Right renal cortex interstitium (tissue), 3 donors: ENCODE data around the gene CALY. TPM values are rescaled to one million over a fixed set of nuclear protein-coding genes. Genes with fewer than 3 reads are reported as not detected.
A peak's percentile ranks its signal among the peaks of the same experiment; 100 is the strongest.

Experiments
- DNase-seq, 3 donors: peaks; one replicate each; pipeline ENCODE4 v3.0.0-alpha.2; 2013; ENCODE audit warnings: low read depth in 3 of 3, low spot score in 2 of 3
- polyA plus RNA-seq, 3 donors: library from polyadenylated mRNA; unstranded; fragments of 120-200 nt; gene quantifications; one replicate each; pipeline ENCODE4 v1.2.1, GENCODE V29; 2013; ENCODE audit not compliant: insufficient read length in 3 of 3

CALY gene
- polyA plus RNA-seq, 3 donors = not detected

DNA sequence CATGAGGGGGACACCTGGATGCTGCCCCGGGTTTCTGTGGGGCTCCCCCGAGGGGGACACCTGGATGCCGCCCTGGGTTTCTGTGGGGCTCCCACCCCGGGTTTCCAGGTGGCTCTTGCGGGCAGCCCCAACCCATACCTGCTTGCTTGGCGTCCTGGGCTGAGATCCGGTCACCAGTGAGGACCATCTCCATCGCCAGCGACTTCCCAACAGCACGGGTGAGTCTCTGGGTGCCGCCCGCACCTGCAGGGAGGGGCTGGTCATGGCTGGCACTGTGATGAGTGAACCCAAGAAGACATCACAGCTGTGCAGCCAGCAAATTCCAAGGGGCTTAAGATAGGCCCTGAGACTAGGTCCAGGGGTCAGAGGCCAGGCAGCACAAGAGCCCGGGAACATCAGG lies 30.1 kb upstream of the CALY start:
- DNase-seq = no peak

DNA sequence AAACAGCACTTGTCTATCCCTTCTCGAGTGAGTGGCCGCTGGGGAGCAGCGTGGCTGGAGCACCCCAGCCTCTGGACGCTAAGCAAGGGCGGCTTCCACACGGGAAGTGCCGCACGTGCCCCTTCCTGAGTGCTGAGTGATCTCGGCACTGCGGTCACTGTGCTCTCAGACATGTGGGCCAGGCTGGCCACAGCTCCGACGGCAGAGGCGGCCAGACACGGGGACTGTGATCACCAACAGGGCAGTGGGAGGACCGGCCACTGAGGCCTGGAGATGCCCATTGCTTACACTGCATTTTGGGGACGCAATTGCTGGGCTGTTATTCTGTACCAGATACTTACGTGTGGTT lies 29.4 kb upstream of the CALY start:
- no peak for DNase-seq

DNA sequence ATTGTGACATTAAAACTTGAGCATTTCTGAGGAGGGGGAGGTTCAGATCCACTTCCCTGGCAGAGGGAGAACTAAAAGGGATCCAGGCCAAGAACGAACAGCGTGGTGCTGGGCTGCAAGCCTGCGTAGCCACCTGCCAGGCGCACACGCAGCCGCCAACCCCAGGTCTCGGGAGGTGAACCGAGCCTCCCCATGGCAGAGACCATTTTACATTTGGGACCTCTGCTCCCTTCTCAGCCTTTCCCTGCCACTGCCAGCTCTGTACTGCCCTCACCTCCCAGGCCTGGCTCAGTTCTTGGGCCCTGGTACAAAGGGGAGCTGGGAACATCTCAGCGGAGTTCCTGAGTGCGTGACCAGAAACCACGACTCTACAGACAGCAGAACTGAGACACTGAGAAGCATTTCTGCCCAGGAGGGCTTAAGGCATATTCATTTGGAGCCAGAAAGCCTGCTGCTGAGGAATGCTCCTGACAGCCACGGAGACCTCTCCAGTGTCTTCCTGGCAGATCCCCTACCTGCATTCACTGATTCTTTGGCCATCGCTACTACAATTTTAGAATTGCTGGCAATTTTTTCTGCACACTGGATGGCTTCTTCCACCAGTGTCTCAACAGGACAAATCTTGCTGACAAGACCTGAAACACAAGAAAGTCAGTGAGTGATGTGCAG lies 28.9 kb upstream of the CALY start:
- DNase-seq = no peak

DNA sequence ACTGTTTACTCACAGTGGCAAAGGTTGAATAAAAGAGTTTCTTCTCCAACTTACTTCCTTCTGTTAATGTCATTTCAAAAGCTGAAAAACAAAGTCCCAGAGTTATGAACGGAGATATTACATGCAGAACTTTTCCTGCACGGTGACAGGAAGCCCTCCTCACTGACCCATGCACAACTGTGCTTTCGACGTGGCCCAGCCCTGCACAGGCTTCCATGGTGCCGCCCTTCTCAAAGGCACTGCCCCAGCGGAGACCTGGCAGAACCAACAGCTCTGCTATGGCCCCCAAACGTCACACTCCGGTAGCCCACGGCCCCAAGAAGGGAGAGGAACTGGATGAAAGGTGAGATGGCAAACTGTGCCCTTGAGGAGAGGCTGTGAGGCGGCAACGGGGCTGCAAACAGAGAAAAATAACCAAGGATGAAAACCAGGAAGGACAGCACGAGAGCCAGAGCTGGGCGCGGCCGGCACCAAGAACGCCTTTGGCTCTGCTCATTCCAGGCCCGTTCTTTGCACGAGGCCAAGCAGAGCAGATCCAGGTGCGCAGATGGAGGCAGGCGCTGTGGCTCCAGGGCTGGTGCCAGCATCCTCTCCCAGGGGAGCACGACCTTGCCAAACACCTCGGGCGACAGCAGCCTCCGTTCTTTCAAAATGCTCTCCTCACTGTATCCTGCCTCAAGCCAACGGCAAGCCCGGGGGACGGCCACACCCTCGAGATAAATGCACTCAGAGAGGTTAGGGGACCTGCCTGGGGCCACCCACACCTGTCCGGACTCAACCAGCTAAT lies 28.1 kb upstream of the CALY start:
- DNase-seq = no peak

DNA sequence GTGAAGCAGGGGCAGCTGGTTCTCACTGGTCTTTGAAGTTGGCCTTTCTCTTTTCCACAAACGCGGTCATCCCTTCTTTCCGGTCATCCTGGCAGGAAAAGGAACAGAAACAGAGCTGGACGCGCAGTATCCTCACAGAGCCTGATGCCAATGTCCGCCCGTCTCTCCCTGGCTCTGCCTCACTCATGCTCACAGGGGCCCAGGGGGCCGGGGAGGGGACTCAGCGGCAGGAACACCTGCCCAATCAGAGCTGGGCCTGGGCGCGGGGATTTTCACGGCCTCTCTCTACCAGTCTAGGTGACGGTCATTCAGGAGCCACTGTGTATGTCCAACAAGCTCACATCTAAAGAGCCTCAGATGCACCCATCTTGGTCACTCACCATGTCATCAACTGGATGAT lies 26.1 kb upstream of the CALY start:
- DNase-seq = no peak

DNA sequence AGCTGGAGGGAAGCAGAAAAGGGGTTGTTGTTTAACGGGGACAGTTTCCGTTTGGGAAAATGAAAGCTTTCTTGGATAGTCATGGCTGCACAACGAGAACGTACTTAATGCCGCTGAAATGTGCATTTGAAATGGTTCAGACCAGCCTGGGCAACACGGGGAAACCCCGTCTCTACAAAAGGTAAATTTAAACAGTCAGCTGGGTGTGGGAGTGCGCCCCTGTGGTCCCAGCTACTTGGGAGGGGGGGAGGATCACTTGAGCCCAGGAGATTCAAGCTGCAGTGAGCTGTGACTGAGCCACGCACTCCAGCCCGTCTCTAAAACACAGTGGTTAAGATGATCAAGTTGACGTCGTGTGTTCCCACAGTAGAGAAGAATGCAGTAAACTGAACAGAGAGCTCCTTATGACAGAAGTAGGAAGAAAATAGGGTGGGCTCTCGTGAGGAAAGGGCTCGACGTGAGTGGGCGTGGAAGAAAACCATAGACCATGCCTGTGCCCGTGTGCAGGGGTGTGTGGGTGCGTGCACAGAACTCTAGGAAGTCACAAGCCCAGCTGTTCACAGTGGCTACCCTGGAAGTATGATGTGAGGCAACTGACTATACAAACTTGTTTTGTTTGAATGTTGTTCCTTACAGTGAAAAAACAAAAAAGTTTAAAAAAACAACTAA lies 25.2 kb upstream of the CALY start:
- no peak for DNase-seq

DNA sequence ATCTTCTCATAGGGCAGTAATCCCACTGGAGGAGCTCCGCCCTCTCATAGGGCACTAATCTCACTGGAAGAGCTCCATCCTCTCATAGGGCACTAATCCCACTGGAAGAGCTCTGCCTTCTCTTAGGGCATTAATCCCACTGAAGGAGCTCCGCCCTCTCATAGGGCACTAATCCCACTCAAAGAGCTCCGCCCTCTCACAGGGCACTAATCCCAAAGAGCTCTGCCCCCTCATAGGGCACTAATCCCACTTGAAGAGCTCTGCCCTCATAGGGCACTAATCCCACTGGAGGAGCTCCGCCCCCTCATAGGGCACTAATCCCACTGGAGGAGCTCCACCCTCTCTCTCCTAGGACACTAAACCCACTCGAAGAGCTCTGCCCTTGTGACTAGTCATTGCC lies 24.5 kb upstream of the CALY start:
- DNase-seq = no peak

DNA sequence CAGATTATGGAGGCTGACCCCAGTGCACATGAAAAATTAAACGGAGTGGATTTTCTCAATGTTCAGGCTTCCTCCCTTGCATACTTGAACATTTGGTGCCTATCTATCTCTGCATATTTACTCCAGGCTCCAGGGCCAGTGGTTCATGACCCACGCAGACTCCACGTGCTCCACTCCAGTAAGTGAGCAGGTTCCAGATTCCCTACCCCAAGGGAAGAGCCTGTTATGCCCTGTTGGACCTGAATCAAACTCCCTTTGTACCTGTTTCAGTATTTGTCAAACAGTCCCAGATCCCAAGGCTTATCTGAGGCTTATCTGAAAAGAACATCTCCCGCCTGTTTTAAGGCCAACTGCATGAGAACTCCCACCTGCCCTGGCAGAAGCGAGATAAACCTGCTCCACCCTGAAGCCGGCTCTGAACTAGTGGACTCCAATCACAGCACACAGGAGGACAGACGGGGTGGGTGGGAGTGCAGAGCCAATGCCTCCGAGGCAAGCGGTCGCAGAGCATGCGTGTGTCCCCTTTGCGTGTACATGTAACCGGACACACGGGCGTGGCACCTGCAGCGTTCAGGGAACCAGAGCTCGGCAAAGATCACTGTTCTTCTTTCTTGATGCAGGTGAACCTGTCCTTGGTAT lies 23.4 kb upstream of the CALY start:
- DNase-seq = no peak

DNA sequence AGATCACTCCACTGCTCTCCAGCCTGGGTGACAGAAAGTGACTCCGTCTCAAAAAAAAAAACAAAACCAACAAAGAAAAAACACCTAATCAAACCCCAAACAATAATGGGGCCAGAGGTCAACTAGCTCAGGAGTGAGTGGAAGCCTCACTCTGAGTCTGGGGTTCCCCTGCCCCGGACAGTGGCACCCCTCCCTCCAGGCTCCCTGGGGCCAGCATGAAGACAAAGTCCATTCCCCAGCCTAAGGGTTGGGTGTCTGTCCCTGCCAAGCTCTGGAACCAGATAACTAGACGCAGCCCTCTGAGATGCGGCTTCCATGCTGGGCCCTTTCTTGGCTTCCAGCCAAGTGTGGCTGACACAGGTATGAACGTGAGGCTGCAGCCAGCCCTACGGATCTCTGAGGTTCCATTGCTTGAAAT lies 22.9 kb upstream of the CALY start:
- no peak for DNase-seq

DNA sequence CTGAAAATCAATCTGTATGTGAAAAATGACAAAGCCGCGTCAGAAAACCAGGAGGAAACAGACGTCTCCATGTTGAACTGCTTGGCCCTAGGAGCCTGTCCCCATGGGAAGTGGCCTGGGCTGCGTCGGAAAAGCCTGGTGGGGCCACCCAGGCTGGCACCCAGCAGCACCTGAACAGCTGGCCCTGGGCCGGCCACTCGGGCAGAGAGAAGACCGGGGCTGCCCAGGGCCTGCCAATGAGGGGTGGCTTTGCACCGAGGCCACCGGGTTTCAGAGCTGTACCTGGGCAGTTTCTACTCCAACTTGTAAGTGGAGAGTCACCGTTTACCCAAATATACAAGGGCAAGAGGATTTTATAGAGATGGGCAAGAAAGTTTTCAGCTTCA lies 22.2 kb upstream of the CALY start:
- no peak for DNase-seq

DNA sequence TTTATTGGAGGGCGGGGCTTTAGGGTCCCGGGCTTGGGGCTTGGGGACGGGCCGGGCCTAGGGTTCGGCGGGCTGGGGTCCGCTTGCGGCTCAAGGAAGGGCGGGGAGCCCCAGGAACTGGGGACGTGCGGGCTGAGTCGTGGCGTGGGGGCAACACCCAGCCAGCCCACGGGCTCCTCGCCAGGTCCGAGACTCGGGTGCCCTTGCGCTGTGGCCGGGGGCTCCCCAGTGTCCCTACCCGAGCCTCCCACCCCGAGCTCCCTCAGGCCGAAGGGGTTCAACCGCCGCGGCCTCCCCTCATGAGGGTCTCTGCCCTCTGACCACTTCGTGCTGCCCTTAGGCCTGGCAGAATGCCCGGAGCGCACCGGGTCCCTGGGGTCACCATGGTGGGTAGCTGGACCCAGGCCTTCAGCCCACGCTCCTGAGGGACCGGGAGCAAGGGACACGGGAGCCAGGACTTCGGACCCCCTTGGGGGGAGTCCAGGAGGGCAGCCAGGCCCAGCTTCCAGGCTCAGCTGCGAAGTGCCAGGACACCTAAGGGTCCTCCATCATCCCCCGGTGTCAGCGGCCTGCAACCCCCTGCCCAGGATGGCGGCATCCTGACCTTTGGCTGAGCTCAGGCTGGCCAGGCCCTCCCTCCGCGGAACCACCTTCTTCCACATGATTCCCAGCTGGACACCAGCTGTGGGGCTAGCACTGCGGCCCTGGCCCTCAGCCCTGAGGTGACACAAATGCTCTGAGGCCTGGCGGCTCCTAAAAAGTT lies 21.6 kb upstream of the CALY start:
- no peak for DNase-seq

DNA sequence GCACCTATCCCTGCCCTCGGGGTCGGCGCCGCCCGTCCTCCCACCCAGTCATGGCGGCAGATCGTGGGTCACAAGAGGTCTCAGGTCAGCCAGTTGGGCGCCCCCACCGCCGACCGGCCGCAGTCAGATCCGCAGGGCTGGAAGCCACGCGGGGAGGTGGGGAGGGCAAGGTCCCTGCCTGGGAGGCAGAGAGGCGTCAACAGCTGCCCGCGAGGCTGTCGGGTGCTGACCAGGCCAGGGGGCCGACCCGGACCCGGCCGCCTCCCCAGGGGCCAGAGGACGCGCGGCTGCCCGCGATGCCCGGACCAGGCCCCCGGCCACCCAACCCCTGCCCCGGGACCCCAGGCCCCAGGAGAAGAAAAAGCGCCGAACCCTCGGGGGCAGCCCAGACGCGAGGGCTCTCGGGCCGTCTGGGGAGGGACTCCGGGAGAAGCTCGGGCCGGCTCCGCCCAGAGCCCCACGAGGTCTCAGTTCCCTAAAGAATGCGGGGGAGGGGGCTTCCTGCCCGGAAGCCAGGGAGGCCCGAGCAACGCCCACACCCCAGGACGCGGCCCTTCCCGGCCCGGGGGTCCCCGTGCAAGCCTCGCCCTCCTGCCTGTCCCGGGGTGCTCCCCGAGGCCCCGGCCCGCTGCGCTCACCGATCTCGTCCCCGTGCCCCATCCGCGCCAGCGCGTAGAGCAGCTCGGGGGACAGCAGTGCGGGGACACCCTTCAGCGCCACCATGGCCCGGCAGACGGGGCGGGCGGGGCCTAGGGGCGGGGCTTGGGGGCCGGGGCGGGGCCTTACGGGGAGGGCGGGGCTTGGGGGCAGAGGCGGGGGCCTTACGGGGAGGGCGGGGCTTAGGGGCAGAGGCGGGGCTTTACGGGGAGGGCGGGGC lies 20.8 kb upstream of the CALY start, which contains the start of gene FUOM:
Gene FUOM (minus strand): TSS at position 735 of the 877 bp plus-strand sequence. CDS start 12 bp downstream, at position 723.
- peak in 1 of 3 donors; percentile 71 for DNase-seq

DNA sequence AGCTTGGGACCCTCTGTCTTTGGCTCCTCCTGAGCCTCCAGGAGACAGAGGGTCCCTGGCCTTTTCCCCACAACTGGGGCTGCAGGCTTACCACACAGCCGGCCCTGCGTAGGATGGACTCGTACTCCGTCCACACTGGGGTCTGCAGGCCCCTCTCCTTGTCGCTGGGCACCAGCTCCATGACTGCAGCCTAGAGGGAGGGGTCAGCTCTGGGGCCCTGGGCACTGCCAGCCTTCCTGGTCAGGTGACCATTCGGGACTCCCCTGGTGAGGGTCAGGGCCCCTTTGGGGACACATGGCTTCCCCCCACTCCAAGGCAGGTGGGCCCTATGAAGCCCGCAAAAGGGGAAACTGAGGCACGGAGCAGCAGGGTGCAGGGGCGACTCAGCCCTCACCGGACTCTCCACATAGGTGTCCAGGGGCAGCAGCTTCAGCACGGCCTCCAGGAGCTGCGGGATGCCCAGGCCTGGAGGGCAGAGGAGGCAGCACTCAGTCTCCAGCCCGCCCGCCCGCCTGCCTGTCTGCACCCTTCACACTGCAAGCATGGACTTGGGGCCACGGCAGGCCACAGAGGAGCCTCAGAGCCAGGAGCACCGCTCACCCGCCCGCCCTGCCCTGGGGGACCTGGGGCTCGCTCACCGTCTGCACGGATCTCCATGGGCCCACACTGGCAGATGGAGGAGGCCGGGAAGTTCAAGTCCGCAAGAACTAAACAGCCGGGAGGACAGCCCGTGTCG lies 20.0 kb upstream of the CALY start:
- DNase-seq = no peak

DNA sequence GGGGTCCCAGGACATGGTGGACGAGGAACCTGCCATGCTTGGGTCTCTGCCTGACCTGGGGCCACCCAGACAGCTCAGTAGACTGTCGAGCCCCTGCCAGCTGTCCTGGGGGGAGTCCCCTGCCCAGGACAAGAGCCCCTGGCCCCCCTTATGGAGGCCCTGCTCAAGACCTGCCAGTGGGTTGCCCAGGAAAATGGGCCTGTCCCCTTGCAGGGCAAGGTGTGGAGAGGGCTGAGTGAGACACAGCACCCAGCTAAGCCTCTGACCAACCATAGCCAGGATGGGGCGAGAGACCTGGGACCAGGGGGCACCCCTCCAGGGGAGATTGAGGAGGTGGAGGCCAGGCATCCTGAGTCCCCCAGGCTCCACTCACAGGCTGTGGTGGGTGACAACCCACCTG lies 19.3 kb upstream of the CALY start:
- DNase-seq = no peak

DNA sequence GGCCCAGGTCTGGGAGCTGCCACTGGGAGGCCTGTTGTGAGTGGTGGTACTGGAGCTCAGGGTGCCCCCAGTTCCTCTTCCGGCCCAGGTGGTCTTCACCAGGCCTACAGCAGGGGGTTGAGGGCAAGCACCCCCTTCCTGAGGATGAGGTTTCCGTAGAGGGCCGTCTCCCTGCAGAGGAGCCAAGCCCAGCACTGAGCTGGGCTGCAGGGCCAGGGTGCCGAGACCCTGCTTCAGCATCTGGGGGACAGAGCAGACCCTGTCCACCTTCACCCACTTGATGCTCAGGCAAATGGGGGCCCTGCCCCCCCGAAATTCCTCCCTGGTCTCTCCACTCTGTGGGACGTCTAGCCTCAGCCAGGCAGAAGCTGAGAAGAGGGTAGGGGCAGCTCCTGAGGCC lies 18.6 kb upstream of the CALY start:
- DNase-seq = no peak

DNA sequence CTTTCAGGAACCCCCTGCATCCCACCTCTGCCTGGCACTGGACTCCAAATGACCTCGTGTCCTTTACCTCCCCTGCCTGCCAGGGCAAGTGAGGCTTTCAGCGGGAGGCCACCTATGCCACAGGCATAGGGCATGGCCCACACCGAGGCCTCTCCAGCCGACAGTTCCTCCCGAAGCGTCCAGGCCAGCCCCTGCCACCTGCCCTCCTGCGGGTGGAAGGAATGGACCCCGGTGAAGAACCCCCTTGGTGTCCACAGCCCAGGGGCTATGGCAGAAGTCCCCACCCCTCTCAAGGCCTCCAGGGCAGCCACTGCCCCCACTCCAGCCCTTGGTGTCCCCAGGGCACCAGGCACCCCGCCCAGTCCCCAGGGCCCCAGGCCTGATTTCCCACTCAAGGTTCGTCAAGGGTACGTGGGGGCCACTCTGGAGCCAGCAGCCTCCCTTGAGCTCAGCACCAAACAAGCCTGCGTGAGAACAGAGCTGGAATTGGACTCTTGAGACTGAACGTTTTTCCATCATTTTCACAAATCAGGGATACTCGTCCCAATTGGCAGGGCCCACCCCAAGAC lies 18.1 kb upstream of the CALY start:
- no peak for DNase-seq

DNA sequence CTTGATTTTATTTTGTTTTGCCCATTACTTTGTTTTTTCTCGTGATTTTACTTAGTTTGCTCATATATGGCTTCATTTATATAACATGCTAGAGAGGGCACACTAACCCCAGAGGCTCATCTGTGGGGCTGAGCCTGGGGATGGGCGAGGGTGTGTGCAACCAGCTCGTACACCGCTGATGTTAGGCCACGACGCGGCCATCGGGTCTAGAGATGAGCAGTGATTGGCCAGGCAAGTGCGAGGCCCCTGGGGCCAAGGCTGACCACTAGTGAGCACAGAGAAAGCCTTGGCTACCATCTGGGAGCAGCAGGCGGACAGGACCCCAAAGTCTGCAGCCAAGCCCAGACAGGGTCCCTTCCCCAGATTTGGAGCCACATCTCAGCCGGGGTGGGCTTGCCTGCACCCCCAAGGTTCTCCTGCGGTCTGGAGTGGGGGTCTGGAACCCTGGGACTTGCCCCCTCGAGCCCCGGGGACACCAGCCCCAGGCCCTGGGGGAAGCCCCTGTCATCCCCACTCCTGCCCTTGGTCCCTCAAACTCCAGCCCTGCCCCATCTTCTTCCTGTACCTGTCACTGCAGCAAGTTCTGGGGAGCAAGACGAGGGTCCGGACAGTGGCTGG lies 17.4 kb upstream of the CALY start:
- no peak for DNase-seq
